GM10266 (cell line): Measurements from ENCODE around the gene MPL.

Experiments
- DNase-seq: peaks from one replicate; pipeline ENCODE4 v3.0.0; 2012; ENCODE audit errors: extremely low spot score
- TF ChIP-seq, protein P1 (sequence below): IDR thresholded peaks from 2 replicates; pipeline ENCODE4 v1.5.1; 2012; ENCODE audit warnings: mild to moderate bottlenecking, low read depth; ENCODE audit not compliant: control insufficient read depth, insufficient read depth; ENCODE audit errors: missing control alignments

Gene MPL

DNA sequence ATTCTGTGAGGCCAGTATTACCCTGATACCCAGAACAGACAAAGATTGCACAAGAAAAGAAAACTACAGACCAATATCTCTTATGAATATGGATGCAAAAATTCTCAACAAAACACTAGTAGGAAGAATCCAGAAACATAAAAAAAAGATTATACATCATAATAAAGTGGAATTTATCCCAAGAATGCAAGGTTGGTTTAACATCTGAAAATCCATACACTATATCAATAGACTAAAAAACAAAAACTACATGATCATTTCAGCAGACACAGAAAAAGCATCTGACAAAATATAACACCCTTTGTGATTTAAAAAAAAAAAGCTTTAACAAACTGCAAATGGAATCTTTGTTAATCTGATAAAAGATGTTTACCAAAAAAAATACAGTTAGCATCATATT is 12.2 kb upstream of the MPL start:
- TF ChIP-seq, protein P1, sequence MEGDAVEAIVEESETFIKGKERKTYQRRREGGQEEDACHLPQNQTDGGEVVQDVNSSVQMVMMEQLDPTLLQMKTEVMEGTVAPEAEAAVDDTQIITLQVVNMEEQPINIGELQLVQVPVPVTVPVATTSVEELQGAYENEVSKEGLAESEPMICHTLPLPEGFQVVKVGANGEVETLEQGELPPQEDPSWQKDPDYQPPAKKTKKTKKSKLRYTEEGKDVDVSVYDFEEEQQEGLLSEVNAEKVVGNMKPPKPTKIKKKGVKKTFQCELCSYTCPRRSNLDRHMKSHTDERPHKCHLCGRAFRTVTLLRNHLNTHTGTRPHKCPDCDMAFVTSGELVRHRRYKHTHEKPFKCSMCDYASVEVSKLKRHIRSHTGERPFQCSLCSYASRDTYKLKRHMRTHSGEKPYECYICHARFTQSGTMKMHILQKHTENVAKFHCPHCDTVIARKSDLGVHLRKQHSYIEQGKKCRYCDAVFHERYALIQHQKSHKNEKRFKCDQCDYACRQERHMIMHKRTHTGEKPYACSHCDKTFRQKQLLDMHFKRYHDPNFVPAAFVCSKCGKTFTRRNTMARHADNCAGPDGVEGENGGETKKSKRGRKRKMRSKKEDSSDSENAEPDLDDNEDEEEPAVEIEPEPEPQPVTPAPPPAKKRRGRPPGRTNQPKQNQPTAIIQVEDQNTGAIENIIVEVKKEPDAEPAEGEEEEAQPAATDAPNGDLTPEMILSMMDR, result no peak
- no peak for DNase-seq

DNA sequence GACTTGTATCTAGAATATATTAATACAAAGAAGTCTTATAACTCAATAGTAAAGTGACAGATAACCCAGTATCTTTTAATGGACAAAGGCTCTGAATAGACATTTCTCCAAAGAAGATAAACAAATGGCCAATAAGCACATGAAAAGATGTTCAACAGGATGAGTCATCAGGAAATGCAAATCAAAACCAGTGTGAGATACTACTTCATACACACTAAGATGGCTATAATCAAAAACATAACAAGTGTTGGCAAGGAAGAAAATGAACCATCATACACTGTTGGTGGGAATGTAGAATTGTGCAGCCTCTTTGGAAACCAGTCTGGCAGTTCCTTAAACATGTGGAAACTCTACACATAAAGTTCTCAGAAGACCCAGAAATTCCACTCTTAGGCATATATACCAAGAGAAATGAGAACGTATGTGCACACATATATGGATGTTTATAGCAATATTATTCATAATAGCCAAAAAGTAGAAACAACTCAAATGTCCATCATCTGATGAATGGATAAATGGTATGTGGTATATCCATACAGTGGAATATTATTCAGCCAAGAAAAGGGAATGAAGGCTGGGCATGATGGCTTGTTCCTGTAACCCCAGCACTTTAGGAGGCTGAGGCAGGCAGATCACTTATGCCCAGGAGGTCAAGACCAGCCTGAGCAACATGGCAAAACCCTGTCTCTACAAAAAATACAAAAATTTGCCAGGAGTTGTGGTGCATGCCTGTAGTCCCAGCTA is 9.9 kb upstream of the MPL start:
- no peak for DNase-seq
- TF ChIP-seq, protein P1, result no peak

DNA sequence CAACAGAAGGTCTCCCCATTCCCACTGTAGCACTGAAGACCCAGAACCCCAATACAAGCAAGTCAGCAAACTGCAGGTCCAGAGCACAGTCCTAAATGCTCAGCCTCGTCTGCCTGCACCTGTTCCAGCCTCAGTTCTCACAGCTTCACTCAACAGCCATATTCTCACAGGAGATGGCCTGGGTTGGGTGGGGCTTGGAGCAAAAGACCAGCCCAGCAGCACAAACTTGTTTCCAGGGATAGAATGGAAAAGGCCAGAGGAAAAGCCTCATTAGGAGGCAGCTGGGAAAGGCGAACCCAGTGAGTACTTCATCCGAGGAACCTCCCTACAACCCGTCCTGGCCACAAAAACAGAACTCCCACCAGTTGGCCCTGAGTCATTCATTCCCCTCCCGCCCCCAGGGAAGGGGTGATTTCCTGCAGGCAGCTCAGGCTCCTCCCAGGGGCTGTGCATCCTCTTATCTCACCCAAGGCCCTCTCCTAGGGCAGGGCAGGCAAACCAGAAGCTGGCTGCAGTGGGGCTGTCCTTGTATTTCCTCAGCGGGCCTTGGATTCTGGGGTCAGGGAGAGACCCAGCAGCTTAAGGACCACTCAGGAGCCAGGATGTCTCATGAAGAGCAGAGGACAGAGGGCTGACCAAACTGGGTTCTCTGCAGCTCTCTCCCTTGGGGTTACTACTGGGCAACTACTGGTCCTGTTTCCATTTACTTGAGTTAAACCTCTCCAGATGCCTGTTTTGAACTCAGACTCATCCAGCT is 7.4 kb upstream of the MPL start:
- DNase-seq, result peak; percentile 75

DNA sequence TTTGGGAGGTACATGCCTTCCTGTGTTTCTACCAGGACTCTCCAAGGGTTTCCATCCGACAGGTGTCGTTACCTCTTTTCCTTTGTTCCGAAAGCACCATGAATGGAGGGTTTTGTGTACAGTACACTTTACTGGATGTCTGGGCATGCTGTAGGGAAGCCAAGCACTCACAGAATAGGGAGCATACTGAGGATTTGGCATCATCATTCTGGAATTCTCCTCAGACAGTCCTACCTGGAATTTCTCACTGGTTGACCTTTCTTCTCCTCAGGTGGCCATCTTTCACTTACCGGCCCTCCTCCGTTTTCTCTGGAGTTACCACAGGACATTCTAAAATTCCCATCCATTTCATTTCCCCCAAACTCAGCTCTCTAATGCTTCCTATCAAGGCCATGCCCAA is 5.9 kb upstream of the MPL start:
- DNase-seq, result no peak
- TF ChIP-seq, protein P1, result no peak

More for the DNA sequence above, 7.4 kb upstream of the MPL start:
- TF ChIP-seq, protein P1, result no peak

DNA sequence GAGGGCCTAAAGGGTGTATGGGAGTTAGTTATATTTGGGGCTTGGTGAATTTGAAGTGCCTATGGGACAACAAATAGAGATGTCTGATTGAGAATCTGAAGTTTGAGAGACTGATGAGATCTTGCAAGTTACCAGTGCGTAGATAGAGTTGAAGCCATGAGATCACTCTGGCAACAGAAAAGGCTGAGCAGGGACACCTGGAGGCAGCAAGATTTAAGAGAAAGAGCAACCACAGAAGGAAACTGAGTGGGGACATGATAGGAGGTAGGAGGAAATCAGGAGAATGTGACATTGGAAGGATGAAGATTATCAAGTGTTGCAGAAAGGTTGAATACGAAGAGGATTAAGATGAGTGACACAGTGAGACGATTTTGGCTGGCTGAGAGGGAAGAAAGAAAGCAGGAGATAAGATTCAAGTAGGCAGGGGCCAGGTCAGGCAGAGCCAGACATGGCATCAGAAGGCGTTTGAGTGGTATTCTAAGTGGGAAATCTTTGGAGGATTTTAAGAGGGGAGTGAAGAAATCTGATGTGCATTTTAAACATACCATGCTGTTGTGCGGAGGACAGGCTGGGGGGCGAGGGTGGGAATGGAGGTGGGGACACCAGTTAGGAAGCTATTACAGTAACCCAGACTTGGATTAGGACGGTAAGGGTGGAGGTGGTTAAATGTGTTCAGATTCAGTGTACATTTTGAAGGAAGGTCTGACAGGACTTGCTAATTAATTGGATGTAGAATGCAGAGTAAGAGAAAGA is 3.0 kb upstream of the MPL start:
- TF ChIP-seq, protein P1, result peak; percentile 7
- DNase-seq, result no peak

DNA sequence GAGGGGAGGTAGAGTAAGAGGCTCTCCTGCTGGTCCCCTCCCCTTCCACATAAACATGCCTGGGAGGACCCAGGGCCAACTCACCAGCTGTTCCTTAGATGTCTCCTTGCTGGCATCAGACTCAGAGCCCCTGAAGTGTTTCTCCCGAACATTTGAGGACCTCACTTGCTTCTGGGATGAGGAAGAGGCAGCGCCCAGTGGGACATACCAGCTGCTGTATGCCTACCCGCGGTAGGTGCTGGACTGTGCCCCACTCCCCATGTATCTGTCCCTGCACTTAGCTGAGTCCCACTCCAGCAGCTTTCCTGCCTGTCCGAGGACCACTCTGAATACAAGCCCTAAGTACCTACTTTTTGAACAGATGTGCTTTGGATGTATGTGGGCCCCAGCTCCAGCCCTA is 383 bp downstream of the MPL start:
- DNase-seq, result no peak
- TF ChIP-seq, protein P1, result no peak
